ENCODE data around the gene MAP3K3.

MAP3K3 gene

DNA sequence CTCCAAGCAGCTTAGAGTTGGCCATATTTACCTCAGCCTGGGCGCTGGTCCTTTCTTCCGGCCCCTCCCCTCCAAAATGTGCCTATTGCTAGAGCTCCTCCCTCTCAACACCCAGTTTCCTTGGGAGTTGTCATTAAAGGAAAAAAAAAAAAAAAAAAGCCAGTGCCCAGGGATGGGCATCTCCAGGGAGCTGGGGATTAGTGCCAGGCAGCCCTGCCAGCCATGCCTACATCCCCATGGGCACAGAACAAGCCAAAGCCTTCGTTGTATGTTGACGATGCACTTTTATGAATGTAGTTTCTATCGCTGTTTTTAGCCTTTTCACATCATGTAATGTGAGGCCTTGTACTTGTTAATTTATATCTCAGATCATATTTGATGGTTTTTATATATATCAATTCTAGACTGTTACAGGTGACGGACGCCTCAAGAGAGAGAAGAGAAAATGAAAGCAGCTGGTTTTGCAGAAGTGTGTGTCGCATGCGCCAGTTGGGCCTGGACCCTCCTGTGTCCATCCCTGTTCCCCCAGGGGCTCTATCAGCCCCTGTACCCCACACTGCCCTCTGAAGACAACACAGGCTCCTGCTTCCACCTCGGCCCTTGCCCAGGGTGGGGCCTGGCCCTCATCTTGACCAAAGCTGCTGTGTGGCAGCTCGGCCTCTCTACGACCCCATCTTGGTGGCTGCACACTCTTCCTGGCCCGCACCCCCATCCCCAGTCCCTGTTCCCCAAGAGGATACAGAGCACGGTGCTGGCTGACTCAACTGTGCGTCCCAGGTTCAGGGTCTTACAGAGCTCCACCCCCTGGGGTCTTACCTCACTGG lies 72.9 kb downstream of the MAP3K3 start:
- DNase-seq = no peak

- DNase-seq = no peak
Observed at GRCh38 chr17:63695889-63696288, 73.7 kb downstream of the MAP3K3 start.

GRCh38 chr17:63696381-63696961 lies 74.3 kb downstream of the MAP3K3 start:
- no peak for DNase-seq

DNA sequence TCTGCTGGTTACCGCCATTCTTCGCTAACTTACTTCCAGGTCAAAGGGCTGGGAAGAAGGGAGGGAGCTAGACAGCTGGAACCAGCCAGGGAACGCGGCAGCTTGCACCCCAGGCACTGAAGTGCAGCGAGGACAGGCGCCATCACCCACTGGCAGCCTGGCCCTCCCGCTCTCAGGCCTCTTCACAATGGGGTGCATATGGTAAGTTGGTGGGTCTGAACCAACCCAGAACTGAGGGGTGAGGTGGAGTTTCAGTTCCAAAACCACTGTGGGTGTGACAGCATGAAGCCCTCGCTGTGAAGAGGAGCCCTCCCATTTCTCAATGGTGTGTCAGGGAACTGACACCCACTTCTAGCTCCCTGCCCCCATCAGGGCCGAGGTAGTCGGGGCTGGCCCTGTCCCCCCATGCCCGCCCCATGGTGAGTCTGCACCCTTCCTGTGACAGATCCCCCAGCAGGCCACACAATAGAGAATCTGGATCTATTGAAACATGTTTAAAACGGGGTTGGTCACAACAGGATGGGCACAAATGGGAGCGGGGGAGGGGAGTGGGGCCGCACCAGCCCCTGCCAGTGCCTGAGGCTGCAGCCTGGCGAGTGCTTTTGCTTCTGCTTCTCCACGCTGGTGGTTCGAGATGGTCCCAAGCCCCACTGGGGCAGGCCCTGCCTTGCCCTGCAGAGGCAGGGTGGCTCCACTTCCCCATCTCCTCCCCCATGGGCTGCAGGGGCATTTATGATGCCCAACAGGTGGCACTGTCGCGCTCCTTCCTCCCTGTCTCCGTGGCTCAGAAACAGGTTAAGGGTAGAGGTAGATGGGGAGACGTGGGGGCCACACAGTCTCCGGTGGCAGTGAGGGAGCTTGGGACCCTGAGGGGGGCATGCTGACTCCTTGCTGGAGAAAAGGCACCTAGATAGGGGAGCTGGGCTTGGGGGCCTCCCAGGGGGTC lies 75.4 kb downstream of the MAP3K3 start:
- DNase-seq = no peak

DNA sequence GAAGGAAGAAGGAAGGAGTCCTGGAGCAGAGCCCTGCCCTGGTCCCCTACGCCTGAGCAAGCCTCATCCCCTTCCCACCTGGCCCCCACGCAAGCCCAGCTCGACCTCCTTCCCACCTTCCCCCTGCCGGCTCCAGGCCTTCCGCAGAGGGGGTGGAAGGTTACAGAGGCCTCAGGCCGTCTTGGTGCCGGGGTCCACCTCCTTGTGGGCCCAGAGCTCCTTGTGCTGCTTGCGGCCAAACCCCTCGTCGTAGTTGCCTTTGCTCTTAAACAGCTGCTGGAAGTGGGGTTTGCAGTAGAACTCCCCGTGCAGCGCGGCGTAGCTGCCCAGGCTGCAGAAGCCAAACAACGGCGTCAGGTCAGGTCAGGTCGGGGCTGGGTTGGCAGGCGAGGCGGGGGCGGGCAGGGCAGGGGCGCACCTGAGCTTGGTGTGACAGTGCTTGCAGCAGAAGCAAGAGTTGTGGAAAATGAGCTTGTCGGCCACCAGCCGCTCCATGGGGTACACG lies 76.2 kb downstream of the MAP3K3 start:
- DNase-seq = no peak

DNA sequence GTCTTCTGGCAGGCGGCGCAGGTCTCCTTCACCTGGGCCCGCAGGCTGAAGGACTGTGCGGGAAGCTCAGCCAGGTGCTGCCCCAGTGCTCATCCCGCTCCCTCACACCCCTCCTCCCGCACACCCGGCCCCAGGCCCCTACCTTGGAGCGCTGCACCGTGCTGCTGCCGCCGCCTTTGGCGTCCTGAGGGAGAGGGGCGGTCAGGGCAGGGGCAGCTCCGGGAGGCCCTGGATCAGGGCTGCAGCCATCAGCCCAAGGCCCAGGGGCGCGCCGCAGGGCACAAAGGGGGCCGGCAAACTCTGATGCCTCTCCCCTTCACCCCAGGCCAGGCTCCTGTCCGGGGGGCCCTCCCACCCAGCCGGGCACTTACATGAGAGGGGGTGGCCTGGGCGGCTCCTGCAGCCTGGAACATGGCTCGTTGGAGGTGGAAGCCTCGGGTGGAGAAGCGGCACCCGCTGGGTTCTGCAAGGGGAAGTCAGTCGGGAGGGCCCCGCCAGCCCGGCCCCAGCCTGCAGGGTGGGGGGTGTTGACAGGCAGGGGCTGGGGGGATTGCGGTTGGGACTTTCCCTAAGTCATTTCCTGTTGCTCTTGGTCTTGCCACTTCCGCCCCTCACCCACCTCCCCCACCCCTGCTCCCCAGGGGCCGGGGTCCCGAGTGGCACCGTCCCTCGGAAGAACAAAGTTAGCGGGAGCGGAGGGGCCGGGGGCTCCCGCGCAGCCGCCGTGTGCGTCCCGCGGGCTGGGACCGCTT lies 76.8 kb downstream of the MAP3K3 start:
- no peak for DNase-seq

GRCh38 chr17:63699638-63700527 lies 77.7 kb downstream of the MAP3K3 start, which contains the start of gene LIMD2:
TSS of gene LIMD2 (minus strand) at chr17:63700125. CDS start at chr17:63699298, 827 bp downstream.
- peak; percentile 3 for DNase-seq

DNA sequence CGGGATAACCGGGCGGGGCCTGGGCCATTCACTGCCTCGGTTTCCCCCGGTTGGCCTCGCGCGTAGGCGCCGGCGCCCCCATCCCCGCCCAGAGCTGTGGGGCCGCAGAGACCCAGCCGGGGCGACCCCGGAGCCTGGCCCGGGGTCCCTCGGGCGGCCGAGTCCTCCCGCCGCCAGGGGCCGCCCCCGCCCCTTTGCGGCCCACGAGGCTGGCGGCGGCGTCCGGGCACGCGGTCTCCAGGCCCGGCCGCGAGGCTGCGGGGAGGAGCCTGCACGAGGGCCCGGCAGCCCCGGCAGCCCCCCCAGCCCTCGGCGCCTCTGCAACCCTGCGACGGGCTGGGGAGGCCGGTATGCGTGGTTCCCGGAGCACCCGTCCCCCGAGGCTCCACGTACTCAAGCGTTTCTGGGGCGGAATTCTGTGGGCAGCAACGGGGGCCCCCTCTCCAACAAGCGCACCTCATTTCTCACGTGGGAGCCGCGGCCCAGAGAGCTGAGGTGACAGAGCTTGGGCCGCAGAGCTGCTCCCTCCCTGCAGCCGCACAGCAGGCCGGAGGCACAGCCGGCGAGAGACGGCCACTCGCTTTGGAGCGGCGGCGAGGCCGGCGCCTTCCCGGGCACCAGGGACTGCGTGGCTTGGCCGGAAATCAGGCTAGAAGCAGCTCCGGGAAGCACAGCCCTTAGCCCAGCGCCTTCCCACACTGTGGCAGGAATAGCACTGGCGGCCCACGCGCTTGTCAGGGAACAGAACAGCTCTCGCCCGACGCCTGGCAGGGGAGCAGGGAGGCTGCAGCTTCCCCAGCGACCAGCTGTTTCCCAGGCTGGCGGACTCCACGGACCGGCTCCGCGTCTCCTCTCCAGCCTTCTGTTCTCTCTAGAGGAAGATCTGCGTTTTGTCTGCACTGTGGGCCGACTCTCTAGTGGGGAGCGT lies 78.6 kb downstream of the MAP3K3 start:
- DNase-seq = no peak

DNA sequence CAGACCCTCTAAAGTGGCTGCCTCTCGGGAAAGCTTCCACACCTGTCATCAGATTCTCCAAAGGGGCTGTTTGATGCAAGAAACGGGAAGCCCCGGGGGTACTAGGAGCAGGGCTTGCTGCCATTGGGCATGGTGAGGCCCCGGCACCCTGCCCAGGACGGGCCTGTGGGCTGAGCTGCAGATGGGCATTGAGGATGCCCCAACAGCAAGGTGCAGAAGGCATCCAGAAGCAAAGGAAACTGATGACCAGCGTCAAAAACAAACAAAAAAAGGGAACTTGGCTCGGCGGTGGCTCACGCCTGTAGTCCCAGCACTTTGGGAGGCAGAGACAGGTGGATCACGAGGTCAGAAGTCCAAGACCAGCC lies 79.2 kb downstream of the MAP3K3 start:
- no peak for DNase-seq

DNA sequence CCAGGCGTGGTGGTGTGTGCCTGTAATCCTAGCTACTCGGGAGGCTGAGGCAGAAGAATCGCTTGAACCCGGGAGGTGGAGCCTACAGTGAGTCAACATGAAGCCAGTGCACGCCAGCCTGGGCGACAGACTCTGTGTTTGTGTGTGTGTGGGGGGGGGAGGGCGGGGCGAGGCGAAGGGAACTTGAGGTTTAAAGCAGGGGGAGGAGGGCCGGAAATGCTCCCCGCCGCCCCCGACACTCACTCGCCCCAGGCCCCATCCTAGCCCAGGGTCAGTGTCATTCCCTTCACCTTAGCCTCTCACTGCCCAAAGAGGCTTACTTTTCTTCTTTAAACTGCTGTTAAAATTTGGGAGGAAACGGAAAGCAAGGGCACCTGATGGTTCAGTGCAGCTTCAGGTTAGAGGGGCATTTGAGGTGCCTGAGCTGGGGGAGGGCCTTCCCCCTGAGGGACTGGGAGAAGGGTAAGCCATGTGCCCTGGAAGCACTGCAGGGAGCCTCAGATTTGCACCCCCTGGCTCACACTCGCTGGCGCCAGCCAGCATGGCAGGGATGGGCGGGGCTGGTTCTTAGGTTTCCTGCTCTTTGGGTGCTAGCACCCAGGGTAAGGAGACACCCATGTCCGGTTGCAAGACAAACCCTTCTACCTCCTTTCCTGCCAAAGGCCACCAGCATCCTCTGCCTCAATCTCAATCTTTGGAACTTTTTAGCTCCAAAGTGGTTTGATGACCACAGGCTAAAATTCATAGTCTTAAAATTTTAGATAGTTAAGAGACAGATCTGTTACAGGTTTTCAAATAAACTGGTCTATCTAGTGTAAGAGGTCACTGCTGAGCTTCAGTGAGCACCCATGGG lies 79.9 kb downstream of the MAP3K3 start:
- DNase-seq = no peak

DNA sequence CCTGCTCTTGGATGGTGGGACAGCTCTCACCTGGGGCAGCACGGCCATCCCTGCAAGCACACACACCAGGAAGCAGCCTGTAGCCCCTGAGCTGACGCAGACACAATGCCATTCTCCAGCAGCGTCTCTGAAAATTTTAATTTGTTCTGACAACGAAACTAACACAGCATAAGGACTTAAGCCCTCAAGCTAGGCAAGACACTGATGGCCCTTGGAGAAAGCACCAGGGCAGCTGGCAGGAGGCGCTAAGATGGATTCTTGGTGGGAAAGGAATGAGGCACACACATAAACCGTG lies 80.5 kb downstream of the MAP3K3 start:
- no peak for DNase-seq

- no peak for DNase-seq
Observed at GRCh38 chr17:63703029-63703428, 80.8 kb downstream of the MAP3K3 start.

GRCh38 chr17:63703556-63704258 lies 81.5 kb downstream of the MAP3K3 start:
- DNase-seq = no peak

GRCh38 chr17:63704259-63704576 lies 82.0 kb downstream of the MAP3K3 start:
- DNase-seq = no peak

DNA sequence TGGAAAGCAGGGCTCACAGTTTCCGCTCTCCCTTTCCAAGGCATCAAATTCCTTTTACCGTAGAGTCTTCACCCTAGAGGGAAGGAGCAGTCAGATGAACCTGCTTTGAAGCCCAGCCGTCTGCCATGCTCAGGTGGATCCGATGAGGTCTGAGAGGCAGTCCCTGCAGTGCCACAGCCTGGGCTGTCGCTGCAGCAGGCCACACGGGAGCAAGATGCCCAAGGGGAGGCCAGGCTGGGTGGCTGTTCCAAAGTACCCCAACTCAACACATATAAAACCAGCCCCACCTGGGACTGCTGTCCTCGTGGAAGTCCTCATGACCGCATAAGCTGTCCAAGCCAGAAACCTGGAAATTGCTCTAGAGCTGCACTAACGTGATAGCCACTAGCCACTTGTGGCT lies 82.6 kb downstream of the MAP3K3 start:
- no peak for DNase-seq

DNA sequence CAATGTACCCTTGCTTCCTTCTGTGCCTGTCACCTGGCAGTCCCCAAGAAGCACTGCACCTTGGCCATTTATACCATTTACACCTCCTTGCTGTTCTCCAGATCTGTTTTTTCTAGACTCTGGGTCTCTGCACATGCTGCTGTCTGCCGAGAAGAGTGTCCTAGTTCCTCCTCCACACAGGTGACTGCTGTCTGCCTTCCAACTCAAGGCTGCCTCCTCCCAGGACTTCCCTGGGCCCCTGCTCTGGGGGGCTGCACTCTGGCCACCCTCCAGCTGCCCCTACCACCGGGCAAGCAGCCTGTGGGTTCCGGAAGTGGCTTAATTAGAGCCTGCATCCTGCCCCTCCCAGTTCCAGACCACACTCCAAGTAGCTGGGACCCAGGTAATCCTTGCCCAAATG lies 83.4 kb downstream of the MAP3K3 start:
- no peak for DNase-seq

DNA sequence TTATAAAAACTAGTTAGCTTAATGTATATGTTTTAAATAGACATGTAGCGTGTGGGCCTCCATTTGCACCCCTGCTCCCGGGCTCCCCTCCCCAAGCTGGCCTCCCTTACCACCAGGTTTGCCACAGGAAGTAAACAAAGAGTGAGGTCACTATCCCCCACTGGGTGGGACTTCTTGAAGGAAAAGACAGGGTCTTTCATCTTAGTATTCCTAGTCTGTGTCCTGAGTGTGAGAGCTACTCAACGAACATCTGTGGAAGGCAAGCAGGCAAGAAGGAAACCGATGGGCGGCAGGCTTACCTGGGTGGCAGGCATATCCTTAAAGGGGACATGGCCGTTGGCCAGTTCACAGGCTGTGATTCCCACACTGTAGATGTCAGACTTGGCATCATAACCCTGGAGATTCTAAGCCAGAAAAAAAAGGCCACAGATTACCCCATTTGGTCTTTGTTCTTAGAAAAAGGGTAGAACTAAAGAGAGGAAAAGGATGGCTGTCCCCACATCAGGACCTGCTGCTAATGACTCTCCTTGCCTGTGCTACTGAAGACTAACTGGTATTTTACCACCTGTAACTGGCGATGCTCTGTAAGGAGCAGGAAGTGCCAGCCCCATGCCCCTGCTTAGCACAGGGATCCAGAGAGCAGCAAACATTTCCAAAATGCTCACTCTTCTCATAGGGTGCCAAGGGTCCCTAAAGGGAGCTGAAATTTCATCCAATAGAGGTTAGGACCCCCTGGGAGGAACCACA lies 84.3 kb downstream of the MAP3K3 start:
- no peak for DNase-seq

DNA sequence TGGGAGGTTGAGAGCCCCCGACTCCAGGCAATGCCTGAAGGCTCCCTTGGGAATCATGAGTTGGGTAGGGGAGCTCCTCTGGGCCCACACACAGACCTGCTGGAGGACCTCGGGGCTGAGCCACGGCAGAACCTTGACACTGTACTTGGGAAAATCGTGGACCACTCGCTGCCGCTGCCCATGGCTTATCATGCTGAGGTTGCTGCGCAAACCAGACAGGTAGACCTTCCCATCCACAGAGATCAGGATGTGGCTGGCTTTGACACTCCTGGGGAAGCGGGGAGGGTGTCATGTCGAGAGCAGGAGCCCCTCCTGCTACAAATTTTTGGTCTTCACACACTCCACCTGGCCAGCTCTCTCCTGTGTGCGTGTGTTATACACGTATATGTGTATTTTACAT lies 84.9 kb downstream of the MAP3K3 start:
- DNase-seq = no peak

Measured in NCI-H187 treated with DMSO at 0.1 percent for 48 hours (cell line).